ENCODE measurements around the gene GUCY2D.

The GUCY2D gene

GRCh38 chr17:8067806-8068205 is 65.4 kb downstream of the GUCY2D start:
- no peak for DNase-seq (ENCODE audit: low read depth)

GRCh38 chr17:8068736-8069586 is 66.5 kb downstream of the GUCY2D start:
- DNase-seq (ENCODE audit: low read depth) = no peak

GRCh38 chr17:8069587-8069860 is 67.1 kb downstream of the GUCY2D start:
- DNase-seq (ENCODE audit: low read depth) = no peak

Data from stimulated activated CD8-positive, alpha-beta memory T cell treated with anti-CD3 and anti-CD28 coated beads, Interleukin-15, amount 100 ng/mL, for 1 hour (primary cell).